WERI-Rb-1 (cell line): ENCODE measurements around the gene C1QTNF2.
"Not testable (repeated sequence)": the region's sequence is repeated elsewhere in the genome, so short reads cannot be mapped to it uniquely, and the experiment has no call there.

Source experiments
- DNase-seq: peaks from one replicate; pipeline ENCODE4 v3.0.0-alpha.2; 2020
- H3K27ac ChIP-seq: fragments of 250-450 bp; sonication (Bioruptor Pico); 2 replicates; pipeline ENCODE4 v1.5.1; 2020; ENCODE audit warnings: mild to moderate bottlenecking, moderate library complexity
- H3K27me3 ChIP-seq: fragments of 250-450 bp; sonication (Bioruptor Pico); 2 replicates; pipeline ENCODE4 v1.5.1; 2021; ENCODE audit warnings: mild to moderate bottlenecking, low read depth, moderate library complexity; ENCODE audit not compliant: insufficient read depth, severe bottlenecking
- H3K36me3 ChIP-seq: fragments of 250-450 bp; sonication (Bioruptor Pico); 2 replicates; pipeline ENCODE4 v1.5.1; 2020; ENCODE audit warnings: mild to moderate bottlenecking, moderate library complexity
- H3K4me3 ChIP-seq: 2 replicates; pipeline ENCODE4 v1.5.1; 2011; ENCODE audit warnings: low read depth, mild to moderate bottlenecking, control low read depth, low read length
- H3K9me3 ChIP-seq: fragments of 250-450 bp; sonication (Bioruptor Pico); 2 replicates; pipeline ENCODE4 v1.5.1; 2021; ENCODE audit warnings: mild to moderate bottlenecking, moderate library complexity; ENCODE audit not compliant: severe bottlenecking
- CTCF ChIP-seq: IDR thresholded peaks from 2 replicates; pipeline ENCODE4 v1.5.1; 2011; ENCODE audit warnings: low read depth, mild to moderate bottlenecking, control low read depth, inconsistent platforms, low read length

The C1QTNF2 gene

GRCh38 chr5:160339406-160340130 is 30.9 kb downstream of the C1QTNF2 start:
- DNase-seq = no peak
- Histone ChIP-seq H3K4me3 (no peak overlapping the region), H3K27ac (no peak overlapping the region), H3K9me3 (no peaks in the 10 kb centered on the region), H3K36me3 (no peaks in the 10 kb centered on the region), H3K27me3 (no peaks in the 10 kb centered on the region)
- TF ChIP-seq CTCF = no peak

- not testable (repeated sequence) for H3K9me3 ChIP-seq, H3K4me3 ChIP-seq, DNase-seq, H3K27me3 ChIP-seq, H3K36me3 ChIP-seq, H3K27ac ChIP-seq
Measured at GRCh38 chr5:160334716-160335115, 35.7 kb downstream of the C1QTNF2 start.

GRCh38 chr5:160333721-160334120 is 36.7 kb downstream of the C1QTNF2 start:
- Histone ChIP-seq H3K27ac (no peak overlapping the region), H3K9me3 (no peaks in the 10 kb centered on the region), H3K4me3 (no peak overlapping the region), H3K27me3 (no peaks in the 10 kb centered on the region), H3K36me3 (no peaks in the 10 kb centered on the region)
- TF ChIP-seq CTCF = no peak
- no peak for DNase-seq

GRCh38 chr5:160330212-160330611 is 40.2 kb downstream of the C1QTNF2 start:
- H3K9me3 ChIP-seq = no peaks in the 10 kb centered on the region
- no peak overlapping the region for H3K4me3 ChIP-seq
- no peak for DNase-seq
- no peak overlapping the region for H3K27ac ChIP-seq
- H3K27me3 ChIP-seq = no peaks in the 10 kb centered on the region
- H3K36me3 ChIP-seq = no peaks in the 10 kb centered on the region
- no peak for TF ChIP-seq CTCF

GRCh38 chr5:160327818-160328217 is 42.6 kb downstream of the C1QTNF2 start:
- DNase-seq = no peak
- H3K27ac ChIP-seq = no peak overlapping the region
- H3K27me3 ChIP-seq = no peaks in the 10 kb centered on the region
- TF ChIP-seq CTCF = no peak
- no peak overlapping the region for H3K4me3 ChIP-seq
- no peaks in the 10 kb centered on the region for H3K9me3 ChIP-seq
- H3K36me3 ChIP-seq = no peaks in the 10 kb centered on the region

- H3K9me3 ChIP-seq = no peaks in the 10 kb centered on the region
- no peaks in the 10 kb centered on the region for H3K27me3 ChIP-seq
- no peaks in the 10 kb centered on the region for H3K36me3 ChIP-seq
- DNase-seq = no peak
- H3K27ac ChIP-seq = no peak overlapping the region
- TF ChIP-seq CTCF = no peak
- H3K4me3 ChIP-seq = no peak overlapping the region
Measured at GRCh38 chr5:160326981-160327380, 43.4 kb downstream of the C1QTNF2 start.
